NB4 (cell line): Measurements from ENCODE around the gene PPP1R17.

Experiments
- DNase-seq: peaks from one replicate; pipeline ENCODE4 v3.0.0; 2010; ENCODE audit warnings: low read depth
- H3K4me3 ChIP-seq: one replicate; pipeline ENCODE4 v1.5.1; 2011; ENCODE audit warnings: mild to moderate bottlenecking, low read depth, low read length, moderate library complexity
- CTCF ChIP-seq: IDR thresholded peaks from one replicate; pipeline ENCODE4 v1.5.1; 2012; ENCODE audit warnings: low read depth, low read length
- MAX ChIP-seq: IDR thresholded peaks from 2 replicates; pipeline ENCODE4 v1.6.1; 2011; ENCODE audit warnings: low read depth, low read length
- MYC ChIP-seq: IDR thresholded peaks from 2 replicates; pipeline ENCODE4 v1.6.1; 2011; ENCODE audit warnings: low read depth, low read length
- POLR2A ChIP-seq: IDR thresholded peaks from 2 replicates; pipeline ENCODE4 v1.6.1; 2011; ENCODE audit warnings: mild to moderate bottlenecking; ENCODE audit not compliant: insufficient read length; ENCODE audit errors: extremely low read depth

The PPP1R17 gene

GRCh38 chr7:31748084-31748483 lies 61.1 kb downstream of the PPP1R17 start:
- H3K4me3 ChIP-seq = no peak overlapping the region

GRCh38 chr7:31751726-31752125 lies 64.7 kb downstream of the PPP1R17 start:
- no peak for TF ChIP-seq CTCF
- no peak for TF ChIP-seq MYC
- TF ChIP-seq MAX = no peak
- no peak for TF ChIP-seq POLR2A
- no peak for DNase-seq
- H3K4me3 ChIP-seq = no peak overlapping the region

More at GRCh38 chr7:31748084-31748483, 61.1 kb downstream of the PPP1R17 start:
- no peak for TF ChIP-seq POLR2A
- no peak for TF ChIP-seq MAX
- no peak for TF ChIP-seq MYC
- no peak for TF ChIP-seq CTCF
- no peak for DNase-seq
